NCI-H226 (cell line): ENCODE measurements around the gene MRM1.

Experiments
- DNase-seq: peaks from one replicate; pipeline ENCODE4 v3.0.0-alpha.2; 2015

Gene MRM1

DNA sequence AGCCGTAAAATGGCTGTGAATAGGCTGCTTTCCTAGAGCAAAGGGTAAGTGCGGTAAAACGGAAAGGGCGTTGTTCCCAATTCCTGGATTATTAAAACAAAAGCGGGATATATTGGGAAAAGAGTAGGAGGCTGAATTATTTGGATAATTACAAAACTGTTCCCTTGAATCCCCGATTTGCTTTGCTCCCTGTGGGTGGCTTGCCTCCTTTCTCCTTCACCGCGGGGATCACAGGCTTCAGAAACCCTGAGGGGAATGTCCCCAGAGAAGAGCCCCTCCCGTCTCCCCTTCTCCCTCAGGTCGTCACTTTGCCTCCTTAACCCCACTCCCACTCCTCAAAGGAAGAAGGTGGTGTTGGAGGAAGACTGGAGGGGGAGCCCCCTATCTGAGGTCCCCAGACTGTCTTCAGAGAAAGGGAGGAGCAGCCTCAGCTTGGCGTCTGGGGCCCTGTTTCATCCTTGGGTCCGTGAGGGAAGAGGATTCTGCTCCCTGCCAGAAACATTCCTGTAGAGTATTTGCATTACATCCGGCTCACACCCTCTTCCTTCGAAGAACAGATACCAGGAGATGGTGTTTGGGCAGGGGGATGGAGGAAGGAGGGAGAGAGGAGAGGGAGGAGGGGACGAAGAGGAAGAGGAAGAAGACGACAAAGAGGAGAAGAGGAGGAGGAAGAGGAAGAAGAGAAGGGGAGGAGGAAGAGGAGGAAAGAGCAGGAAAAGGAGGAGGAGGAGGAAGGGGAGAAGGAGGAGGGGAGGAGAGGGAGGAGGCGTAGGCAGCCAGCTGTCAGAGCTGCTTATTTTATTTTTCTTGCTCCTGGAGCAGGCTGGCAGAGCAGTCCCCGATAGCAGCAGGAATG, 31.8 kb downstream of the MRM1 start:
- no peak for DNase-seq

- DNase-seq: no peak
Measured at GRCh38 chr17:36640346-36640745, 39.0 kb downstream of the MRM1 start.

DNA sequence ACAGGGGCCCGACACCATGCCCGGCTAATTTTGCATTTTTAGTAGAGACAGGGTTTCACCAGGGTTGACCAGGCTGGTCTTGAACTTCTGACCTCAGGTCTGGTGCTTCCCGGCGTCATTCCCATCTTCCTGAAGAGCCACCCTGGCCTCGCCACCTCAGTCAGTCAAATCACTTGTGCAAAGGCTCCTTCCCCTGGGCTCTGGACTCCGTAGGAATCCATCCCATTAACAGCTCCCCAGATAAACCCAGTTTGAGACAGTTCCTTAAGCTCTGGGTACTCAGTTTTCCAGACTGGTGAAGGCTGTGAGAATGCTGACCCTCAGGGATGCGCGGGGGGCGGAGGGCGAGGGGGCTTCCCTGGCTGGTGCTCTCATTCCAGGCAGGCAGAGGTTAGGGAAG, 39.5 kb downstream of the MRM1 start:
- DNase-seq: no peak

DNA sequence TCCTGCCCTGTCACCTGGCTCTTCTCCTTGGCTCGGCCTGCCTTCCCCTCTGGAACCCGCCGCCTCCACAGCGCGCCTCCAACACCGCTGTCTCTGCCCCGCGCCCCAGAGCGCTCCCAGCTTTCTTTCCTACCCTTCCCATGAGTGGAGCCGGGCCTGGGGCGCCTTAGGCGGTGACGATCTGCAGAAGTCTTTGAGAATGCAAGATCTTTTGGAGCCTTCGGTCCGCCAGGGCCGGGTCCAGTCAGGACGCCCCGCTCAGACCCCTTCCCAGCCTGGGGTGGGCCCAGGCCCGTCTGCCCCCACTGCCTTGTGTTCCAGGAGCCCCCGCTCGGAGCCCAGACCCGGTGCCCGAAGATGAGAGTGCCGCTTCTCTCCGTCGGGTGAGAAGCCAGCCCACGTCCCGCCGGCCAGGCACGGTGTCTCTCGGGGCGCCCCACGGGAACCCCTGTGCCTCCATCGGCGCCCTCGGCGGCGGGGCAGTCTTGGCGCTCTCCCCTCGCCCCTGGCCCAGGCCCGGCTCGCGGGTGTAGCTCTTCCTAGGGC, 40.0 kb downstream of the MRM1 start:
- no peak for DNase-seq

DNA sequence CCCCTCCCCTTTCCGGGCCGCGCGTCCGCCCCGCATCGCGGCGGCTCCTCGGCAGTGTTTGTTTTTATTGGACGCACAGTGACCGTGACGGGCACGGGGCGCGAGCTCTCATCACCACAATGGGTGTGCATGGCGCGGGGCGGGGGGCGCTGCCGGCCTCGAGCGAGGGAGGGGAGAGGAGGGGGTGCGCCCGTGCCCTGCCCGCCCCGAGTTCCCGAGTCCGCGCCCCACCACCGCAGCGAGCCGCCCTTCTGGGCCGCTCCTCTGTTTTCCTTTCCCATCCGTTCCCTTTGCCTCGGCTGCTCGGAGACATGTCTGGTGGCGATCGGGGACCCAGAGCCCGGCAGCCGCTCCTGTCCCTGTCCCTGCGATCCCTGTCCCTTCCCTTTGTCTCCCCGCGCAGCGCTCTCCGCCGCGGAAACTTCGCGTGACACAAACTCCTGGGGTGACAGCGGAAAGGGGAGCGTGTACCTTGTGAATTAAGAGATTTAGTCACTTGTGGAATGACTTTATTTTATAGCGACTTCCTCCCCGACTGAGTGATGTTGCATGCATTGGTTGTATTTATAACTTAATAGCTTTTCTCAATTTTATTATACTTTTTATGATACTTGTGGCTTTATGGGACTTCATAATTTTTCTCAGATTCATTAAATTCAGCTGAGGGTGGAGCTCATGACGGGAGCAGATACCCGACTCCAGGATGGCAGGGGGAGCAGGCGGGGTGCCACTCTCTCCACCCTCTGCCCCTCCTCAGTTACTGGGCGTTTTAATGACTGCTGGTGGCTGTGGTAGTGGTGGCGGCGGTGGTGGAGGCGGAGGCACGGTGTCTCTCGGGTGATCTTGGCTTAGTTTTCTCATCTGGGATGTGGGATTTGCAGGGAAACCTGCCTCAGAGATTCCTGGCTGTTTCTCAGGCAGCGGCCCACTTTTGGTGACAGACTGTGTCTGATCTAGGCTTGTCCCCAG, 40.8 kb downstream of the MRM1 start:
- DNase-seq: no peak

GRCh38 chr17:36643086-36643685, 41.8 kb downstream of the MRM1 start:
- no peak for DNase-seq

- no peak for DNase-seq
Measured at GRCh38 chr17:36645422-36645821, 44.0 kb downstream of the MRM1 start.

DNA sequence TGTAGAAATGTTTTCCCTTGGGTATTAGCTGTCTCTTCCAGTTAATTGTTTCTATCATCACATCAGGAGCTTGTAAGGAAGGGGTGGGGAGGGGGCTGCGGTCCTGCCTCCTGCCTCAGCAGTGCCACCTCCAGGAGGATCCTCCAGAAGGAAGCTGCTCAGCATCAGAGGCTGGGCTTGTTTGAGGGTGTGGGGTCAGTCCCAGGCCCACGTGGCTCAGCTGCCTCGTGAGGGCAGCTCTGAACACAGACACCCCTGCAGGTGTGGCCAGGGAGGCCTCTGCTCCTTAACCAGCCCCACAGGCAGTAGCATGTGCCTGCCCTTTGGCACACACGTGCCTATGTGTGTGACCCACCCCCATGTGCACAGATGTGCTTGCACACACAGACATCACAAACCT, 46.3 kb downstream of the MRM1 start:
- no peak for DNase-seq

GRCh38 chr17:36650096-36650775, 48.9 kb downstream of the MRM1 start:
- DNase-seq: no peak

DNA sequence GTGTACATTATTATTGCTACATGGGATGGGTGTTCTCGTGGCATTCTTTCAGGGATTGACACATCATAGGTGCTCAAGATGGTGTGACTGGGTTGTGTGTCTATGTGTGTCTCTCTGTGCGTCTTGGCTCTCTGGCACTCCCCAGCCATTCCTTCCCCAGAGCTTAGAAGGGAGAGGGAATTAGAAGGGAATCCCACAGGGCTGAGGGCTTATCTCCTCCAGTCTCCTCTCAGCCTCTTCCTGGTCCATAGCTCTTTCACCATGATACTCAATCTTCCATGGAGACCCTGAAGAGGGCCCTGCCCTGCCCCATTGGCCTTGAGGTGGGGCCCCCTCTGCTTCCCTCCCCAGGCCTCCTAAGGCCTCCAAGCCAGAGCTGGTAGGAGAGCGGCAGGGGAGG, 52.0 kb downstream of the MRM1 start:
- no peak for DNase-seq

DNA sequence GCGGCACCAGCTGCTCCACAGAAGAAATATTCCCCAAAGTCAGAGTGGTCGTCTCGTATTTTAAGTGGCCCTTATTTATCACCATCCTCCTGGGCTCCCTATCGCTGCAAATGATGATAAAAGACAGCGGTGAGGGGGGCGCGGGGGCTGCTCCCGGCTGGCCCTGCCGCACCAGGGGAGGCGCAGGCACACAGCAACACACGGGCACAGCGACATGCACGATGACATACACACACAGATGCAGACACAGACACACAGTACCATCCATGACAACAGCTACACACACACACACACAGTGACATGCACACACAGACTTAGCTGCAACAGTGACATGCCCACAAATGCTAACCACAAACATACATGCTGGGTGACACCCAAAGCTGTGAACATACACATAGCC, 52.5 kb downstream of the MRM1 start:
- DNase-seq: no peak

DNA sequence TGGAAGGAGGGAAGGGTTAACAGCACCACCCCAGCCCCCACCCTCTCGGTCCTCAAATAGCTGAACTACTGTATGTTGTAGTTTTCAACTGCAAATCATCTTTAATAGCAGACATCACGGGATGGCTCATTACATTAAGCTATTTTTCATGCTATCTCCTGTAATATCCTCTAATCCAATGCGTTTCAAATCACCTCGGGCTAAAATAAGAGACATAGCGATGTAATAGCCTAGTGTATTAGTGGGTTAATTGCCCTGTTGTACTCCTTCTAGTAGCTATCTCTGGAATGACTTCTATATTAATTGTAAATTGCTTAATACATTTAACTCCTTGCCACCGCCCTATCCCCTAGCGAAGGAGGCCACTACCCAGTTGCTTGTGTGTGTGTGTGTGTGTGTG, 54.3 kb downstream of the MRM1 start:
- no peak for DNase-seq

- DNase-seq: no peak
Measured at GRCh38 chr17:36657390-36657762, 56.0 kb downstream of the MRM1 start.

DNA sequence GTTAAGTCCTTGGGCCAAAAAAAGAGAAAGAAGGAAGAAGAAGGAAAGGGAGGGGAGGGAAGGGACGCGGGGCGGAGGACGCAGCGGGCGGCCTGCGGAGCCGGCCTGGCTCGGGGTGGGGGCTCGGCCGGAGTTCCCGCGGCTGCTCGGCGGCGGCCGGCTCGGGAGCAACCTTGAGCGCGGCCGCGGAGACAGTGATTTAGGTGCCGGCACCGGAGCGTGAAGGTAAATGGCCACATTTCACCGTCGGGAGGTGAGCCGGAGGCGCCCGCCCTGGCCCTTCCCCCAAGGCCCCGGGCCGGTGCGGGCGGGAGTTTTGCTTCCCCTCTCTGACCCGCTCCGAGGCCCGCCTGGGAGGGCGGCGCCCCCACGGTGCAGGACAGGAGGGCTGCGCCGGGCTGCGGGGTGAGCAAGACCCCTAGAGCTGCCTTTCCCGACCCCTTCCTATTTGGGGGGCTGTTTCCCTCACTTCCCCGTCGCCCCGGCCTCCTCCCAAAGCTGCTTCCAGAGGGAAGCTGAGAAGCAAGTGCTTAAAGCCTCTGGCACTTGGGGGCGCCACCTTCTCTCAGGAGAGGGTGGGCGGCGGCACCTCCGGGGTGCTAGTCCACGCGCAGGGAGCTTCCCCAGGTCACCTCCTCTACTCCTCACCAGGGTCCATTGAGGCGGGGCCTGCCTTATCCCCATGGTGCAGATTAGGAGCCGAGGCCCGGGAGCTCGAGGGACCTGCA, 56.5 kb downstream of the MRM1 start:
- no peak for DNase-seq
